Endothelial cell of umbilical vein (primary cell): Measurements from ENCODE around the gene FBXL17. TPM values are rescaled to one million over a fixed set of nuclear protein-coding genes. Genes with fewer than 3 reads are reported as not detected.

Experiments used
- BruUV-seq: library from RNA; stranded (reverse); fragments of 400-500 nt; replicated peaks from 2 replicates; lab custom pipeline; 2021; lab: Mats Ljungman, UMichigan
- CTCF ChIA-PET: fragments of 300-600, 350-600 bp; sonication (Branson Sonifier 250); formaldehyde crosslinking; loops from one replicate; lab custom pipeline; 2021; ENCODE audit warnings: antibody characterized with exemption, inconsistent platforms; lab: Charles Lee
- POLR2A ChIA-PET: fragments of 300-600, 350-600 bp; sonication (Branson Sonifier 250); formaldehyde crosslinking; loops from one replicate; lab custom pipeline; 2021; ENCODE audit warnings: antibody characterized with exemption, inconsistent platforms; lab: Charles Lee
- DNase-seq: peaks from one replicate; pipeline ENCODE4 v3.0.0-alpha.2; 2011; ENCODE audit warnings: low read depth, low spot score
- FAIRE-seq: peaks from 2 replicates; lab custom pipeline; 2011; peaks lifted over from hg19 to GRCh38; lab: Jason Lieb, UNC
- H2AFZ ChIP-seq: 2 replicates; pipeline ENCODE4 v1.6.0; 2012; ENCODE audit warnings: low read depth, low read length, control low read depth, inconsistent platforms
- H3K27ac ChIP-seq: 2 replicates; pipeline ENCODE4 v1.5.1; 2011; ENCODE audit warnings: low read depth, mild to moderate bottlenecking, control low read depth, low read length, moderate library complexity; ENCODE audit not compliant: insufficient read depth
- H3K27me3 ChIP-seq, 2 experiments: 2 replicates each; pipeline versions ENCODE4 v1.6.0 to v1.6.1; 2011; ENCODE audit warnings: low read length in 2 of 2, mixed read lengths in 1 of 2; ENCODE audit not compliant: control insufficient read depth in 2 of 2, insufficient read depth in 2 of 2
- H3K36me3 ChIP-seq, 2 experiments: 2 replicates in 1 of 2; 3 replicates in 1 of 2; pipeline ENCODE4 v1.5.1; 2011; ENCODE audit warnings: low read length in 2 of 2, mild to moderate bottlenecking in 1 of 2, moderate library complexity in 1 of 2; ENCODE audit not compliant: control insufficient read depth in 2 of 2, insufficient read depth in 2 of 2; ENCODE audit errors: extremely low read depth in 1 of 2
- H3K4me1 ChIP-seq: 3 replicates; pipeline ENCODE4 v1.5.1; 2011; ENCODE audit warnings: mild to moderate bottlenecking, low read length; ENCODE audit not compliant: control insufficient read depth, insufficient read depth; ENCODE audit errors: extremely low read depth
- H3K4me2 ChIP-seq: 2 replicates; pipeline ENCODE4 v1.6.1; 2011; ENCODE audit warnings: low read length, control low read depth, mixed read lengths; ENCODE audit not compliant: insufficient read depth
- H3K4me3 ChIP-seq, 3 experiments: fragments of 200-600 bp in 1 of 3; sonication (generic), shearing (Covaris generic) in 1 of 3; replicated peaks in 1 of 3; 2 replicates each; pipeline ENCODE4 v1.5.1; 2011 to 2016; ENCODE audit warnings: control low read depth in 3 of 3, low read length in 3 of 3, mild to moderate bottlenecking in 2 of 3, inconsistent platforms in 1 of 3, low read depth in 1 of 3, moderate library complexity in 1 of 3; ENCODE audit not compliant: insufficient read depth in 1 of 3
- H3K79me2 ChIP-seq: 2 replicates; pipeline ENCODE4 v1.6.0; 2012; ENCODE audit warnings: low read length, inconsistent platforms; ENCODE audit not compliant: control insufficient read depth, insufficient read depth
- H3K9ac ChIP-seq: replicated peaks from 2 replicates; pipeline ENCODE3; 2011; ENCODE audit warnings: low read length, control low read depth; ENCODE audit not compliant: insufficient read depth; ENCODE audit errors: extremely low read depth
- H3K9me1 ChIP-seq: replicated peaks from 3 replicates; pipeline ENCODE4 v1.6.0; 2011; ENCODE audit warnings: mild to moderate bottlenecking, low read length; ENCODE audit not compliant: control insufficient read depth, insufficient read depth; ENCODE audit errors: extremely low read depth
- H3K9me3 ChIP-seq: replicated peaks from 2 replicates; pipeline ENCODE4 v1.5.1; 2012; ENCODE audit warnings: low read length, inconsistent platforms; ENCODE audit not compliant: control insufficient read depth, insufficient read depth
- H4K20me1 ChIP-seq: replicated peaks from 2 replicates; pipeline ENCODE3; 2011; ENCODE audit warnings: mild to moderate bottlenecking, low read length; ENCODE audit not compliant: control insufficient read depth, insufficient read depth; ENCODE audit errors: extremely low read depth
- CTCF ChIP-seq, 2 donors: IDR thresholded peaks; 1 replicate in 1 of 2; 2 replicates in 1 of 2; pipeline ENCODE4 v1.5.1; 2011; ENCODE audit warnings: low read length in 2 of 2, mild to moderate bottlenecking in 2 of 2, moderate library complexity in 2 of 2, control low read depth in 1 of 2, inconsistent platforms in 1 of 2, low read depth in 1 of 2; ENCODE audit not compliant: insufficient read depth in 1 of 2; ENCODE audit errors: extremely low read depth in 1 of 2
- GATA2 ChIP-seq: IDR thresholded peaks from 2 replicates; pipeline ENCODE4 v1.7.0; 2011; ENCODE audit warnings: low read depth, mild to moderate bottlenecking, moderate library complexity, mixed read lengths, low read length; ENCODE audit not compliant: insufficient read length, insufficient read depth
- JUN ChIP-seq: IDR thresholded peaks from 2 replicates; pipeline ENCODE4 v1.6.1; 2011; ENCODE audit warnings: borderline replicate concordance, low read depth; ENCODE audit not compliant: insufficient read length, insufficient read depth
- MYC ChIP-seq: IDR thresholded peaks from one replicate; pipeline ENCODE4 v1.6.1; 2011; ENCODE audit warnings: mild to moderate bottlenecking, low read depth, low read length
- POLR2A ChIP-seq: IDR thresholded peaks from 2 replicates; pipeline ENCODE4 v1.6.1; 2012; ENCODE audit warnings: low read depth, mild to moderate bottlenecking, control low read depth, low read length
- POLR2AphosphoS5 ChIP-seq: IDR thresholded peaks from 2 replicates; pipeline ENCODE4 v1.6.1; 2012; ENCODE audit warnings: low read depth, mild to moderate bottlenecking, control low read depth, low read length, moderate library complexity; ENCODE audit not compliant: insufficient read depth
- dilution Hi-C: fragments of 300-500 bp; cut with MboI; formaldehyde crosslinking; loops from one replicate; pipeline ENCODE4 v1.15.0; 2019; ENCODE audit warnings: low sequenced_read_pairs; ENCODE audit not compliant: extremely low pct_ligation_motif_present
- intact Hi-C: fragments of 100-400 bp; cut with micrococcal nuclease; formaldehyde crosslinking; loops from one replicate; pipeline ENCODE4 v1.10.0; 2022
- polyA plus RNA-seq, 4 experiments: library from polyadenylated mRNA; depleted of rRNA in 3 of 4; stranded (reverse) in 3 of 4; unstranded in 1 of 4; fragments of >200 nt; gene quantifications; 2 replicates each; pipeline versions ENCODE4 v1.2.1 to v1.2.3, GENCODE V29; 2011 to 2012; ENCODE audit warnings: missing spikeins in 1 of 4
- total RNA-seq: library from RNA; stranded (reverse); gene quantifications from 2 replicates; pipeline ENCODE4 v1.2.3, GENCODE V29; 2021

The FBXL17 gene
- total and polyA plus RNA-seq, 2 donors (not counting 3 experiments of a cell fraction or from before 2014, with no cell fraction given), result 2.7 to 8.8 TPM

- Histone ChIP-seq H3K9me1 (peaks cover 2% of the 10 kb centered on the region), H3K9me3 (no peaks in the 10 kb centered on the region), H2AFZ (no peak overlapping the region), H3K4me3 (no peak overlapping the region), H3K4me1 (no peaks in the 10 kb centered on the region), H3K27ac (no peak overlapping the region), H3K36me3 (no peaks in the 10 kb centered on the region), H4K20me1 (no peaks in the 10 kb centered on the region), H3K9ac (no peak overlapping the region), H3K79me2 (no peaks in the 10 kb centered on the region), H3K27me3 (no peaks in the 10 kb centered on the region), H3K4me2 (no peak overlapping the region)
- no peak for DNase-seq
- dilution Hi-C loops, result no loop called here
- TF ChIP-seq POLR2AphosphoS5 (no peak), JUN (no peak), POLR2A (no peak), CTCF (IDR thresholded peaks at IDR 0.05; ENCODE audit: extremely low read depth in 1 of 2, insufficient read depth in 1 of 2, low read depth in 1 of 2, low read length in 2 of 2) (no peak), MYC (no peak), GATA2 (no peak)
- no TSS peak for BruUV-seq
- CTCF ChIA-PET, result no interaction called here
- intact Hi-C loops, result no loop called here
- POLR2A ChIA-PET, result no interaction called here
- no peak for FAIRE-seq
These were observed 466.6 kb downstream of the FBXL17 start for GRCh38 chr5:107915176-107915812.
